CD4-positive, alpha-beta T cell treated with Interleukin-4 for 4 hours (primary cell): ENCODE results near the gene SPACA4.

Source experiments
- DNase-seq: peaks from one replicate; pipeline ENCODE4 v3.0.0-alpha.2; 2020

Gene SPACA4

GRCh38 chr19:48598996-48599700 lies 7.4 kb upstream of the SPACA4 start:
- DNase-seq: no peak

- no peak for DNase-seq
Measured at GRCh38 chr19:48600679-48601417, 5.7 kb upstream of the SPACA4 start.

DNA sequence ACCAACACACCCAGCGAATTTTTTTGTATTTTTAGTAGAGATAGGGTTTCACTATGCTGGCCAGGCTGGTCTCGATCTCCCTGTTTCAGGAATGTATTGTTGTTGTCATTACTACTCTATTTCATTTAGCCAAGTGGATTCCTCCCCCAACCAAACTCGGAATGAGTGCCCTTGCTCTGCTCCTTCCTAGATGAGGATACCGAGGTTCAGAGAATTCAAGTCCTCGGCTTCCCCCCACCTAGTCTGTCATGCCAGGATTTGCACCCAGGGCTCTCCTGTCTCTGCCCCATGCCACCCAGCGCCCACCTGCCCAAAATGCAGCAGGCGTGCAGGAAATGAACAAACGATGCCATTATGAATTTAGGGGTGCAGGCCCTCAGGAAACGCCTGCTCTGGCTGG lies 3.5 kb upstream of the SPACA4 start:
- DNase-seq: no peak

DNA sequence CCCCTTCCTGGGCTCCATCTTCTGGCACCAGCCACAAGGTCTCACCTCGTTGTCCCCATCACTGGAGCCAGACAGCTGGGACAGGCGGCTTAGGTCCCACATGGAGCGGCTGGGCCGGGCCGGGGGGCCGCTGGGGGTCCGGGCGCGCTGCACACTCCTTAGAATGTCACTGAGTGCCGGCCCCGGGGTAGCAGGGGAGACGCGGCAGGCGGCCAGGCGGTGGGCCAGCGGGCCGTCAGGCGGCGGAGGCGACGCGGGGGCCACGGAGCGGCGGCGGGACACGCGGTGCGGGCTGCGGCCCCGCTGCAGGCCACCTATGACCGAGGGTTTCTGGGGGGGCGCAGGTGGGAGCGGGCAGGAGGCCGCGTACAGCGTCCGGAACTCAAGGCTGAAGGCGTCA lies 3.1 kb upstream of the SPACA4 start:
- DNase-seq: no peak

DNA sequence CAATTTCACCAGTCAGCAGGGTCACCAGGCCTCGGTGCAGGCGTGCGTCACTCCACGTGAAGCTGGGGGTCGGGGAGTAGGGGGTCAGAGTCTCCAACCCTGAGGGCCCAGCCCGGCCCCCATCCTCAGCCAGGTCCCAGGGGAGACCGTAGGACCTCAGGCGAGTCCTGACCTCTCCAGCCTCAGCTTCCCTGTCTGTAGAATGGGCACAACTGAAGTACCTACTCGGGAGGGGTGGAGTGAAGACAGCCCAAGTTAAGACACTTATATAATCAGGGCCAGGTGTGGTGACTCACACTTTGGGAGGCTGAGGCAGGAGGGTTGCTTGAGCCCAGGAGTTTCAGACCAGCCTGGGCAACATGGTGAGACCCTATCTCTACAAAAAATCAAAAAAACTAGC lies 2.7 kb upstream of the SPACA4 start:
- no peak for DNase-seq

DNA sequence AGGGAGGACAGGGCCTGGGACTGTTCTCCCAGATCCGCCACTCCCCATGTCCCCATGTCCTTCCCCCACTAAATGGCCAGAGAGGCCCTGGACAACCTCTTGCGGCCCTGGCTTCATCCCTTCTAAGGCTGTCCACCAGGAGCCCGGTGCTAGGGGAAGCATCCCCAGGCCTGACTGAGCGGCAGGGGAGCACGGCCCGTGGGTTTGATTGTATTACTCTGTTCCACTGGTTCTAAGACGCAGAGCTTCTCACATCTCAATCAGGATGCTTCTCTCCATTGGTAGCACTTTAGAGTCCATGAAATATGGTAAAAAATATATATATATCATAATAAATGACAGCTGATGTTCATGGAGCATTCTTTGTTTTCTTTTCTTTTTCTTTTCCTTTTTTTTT lies 815 bp downstream of the SPACA4 start:
- no peak for DNase-seq

GRCh38 chr19:48608798-48609263 lies 2.3 kb downstream of the SPACA4 start:
- DNase-seq: peak; percentile 58

- DNase-seq: no peak
Measured at GRCh38 chr19:48609571-48610108, 3.1 kb downstream of the SPACA4 start.

- DNase-seq: no peak
Measured at GRCh38 chr19:48611872-48612271, 5.3 kb downstream of the SPACA4 start.

DNA sequence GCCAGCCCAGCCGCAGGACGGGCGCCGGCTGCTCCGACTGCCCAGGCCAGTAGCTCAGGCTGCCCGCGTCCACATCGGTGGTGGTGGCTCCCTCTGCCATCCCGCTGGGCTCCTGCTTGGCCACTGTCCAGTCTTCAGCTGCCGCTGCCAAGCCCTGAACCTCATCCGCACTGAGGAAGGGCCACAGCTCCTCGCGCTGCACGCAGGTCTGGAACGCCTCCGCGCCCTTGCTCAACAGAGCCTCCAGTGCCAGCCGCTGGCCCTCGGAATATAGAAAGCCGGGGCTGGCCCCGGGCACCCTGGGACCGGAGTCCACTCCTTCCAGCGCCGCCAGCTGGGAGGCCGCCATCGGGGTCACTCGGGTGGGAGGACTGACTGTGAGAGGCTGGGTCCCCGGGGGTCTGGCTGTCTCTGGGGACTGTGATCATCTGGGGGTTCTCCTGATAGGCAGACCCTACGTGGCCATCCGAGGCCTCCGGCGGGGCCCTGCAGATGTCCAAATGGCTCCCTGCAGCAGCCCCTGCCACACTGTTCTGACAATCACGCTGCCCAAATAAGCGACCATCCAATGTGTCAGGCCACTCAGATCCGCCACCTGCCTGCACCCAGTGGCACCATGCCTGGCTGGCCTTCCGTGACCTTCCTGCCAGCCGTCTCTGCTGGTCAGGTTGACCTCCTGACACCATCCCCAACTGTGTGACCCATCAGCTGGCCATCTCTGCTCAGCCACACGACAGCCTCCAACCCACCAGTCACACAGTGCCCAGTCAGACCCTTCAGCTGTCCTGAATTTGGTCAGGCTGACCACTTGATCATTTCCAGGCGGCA lies 6.7 kb downstream of the SPACA4 start:
- no peak for DNase-seq

DNA sequence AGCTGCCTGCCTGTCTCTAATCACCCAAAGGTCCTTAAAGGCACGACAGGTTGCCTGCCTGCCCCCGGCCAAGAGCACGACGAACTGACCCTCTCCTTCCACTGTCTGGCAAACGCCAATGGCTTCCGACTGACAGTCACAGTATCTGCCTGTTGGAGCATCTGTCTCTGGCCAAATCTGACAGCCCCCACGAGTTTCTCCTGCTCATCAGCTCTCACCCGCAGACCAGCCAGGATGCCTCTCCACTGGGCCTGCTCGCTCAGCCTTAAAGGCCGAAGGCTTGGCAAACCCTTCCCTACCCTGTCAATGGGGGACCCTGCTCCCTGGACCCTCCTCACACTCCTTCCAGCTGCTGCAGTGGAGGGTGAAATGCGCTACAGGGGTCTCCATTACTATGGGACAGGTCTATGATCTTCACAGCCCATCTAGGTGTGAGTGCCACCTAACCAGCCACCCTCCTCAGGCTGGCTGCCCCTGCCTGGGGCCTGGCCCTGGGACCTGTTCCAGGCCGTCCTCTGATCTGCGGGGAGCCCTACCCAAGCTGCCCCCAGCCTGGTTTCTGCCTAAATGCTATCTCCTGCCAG lies 7.4 kb downstream of the SPACA4 start:
- DNase-seq: no peak

DNA sequence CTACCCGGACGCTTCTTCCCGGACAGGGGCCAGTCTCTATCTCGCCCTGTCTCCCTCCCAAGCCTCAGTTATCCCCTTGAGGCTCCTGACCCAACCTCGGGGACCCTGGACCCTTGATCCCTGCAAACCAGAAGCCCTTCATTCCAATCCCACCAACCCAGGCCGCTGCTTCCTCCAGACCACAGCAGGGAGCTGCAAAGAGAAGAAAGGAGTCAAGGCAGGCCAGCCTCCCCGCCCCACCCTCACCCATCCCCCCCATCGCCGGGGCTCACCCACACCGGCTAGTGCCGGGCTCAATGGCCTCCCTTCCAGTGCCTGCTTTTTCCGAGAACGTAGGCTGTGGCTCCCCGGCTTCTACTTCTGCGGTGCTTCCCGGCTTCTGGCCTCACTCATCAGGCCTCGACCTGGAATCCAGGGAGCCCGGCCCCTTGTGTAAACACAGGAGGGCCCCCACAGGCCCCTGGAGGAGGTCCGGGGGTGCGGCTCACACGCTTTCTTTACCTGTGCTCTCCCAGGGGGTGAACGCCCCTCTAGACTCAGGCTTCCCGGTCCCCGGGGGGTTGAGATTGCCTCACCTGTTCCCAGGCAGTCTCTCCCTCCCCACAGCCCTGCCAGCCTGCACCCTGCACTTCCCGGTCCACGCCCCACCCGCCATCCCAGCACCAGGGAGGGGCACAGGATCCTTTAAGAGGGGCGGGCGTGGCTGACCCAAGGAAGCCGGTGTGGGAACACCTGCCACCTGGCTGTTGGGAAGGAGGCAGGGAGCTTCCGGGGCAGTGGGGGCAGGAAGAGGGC lies 8.1 kb downstream of the SPACA4 start, which contains the start of gene FAM83E:
Gene FAM83E, minus strand, starts transcription at position 641 of the 795 bp plus-strand sequence. CDS start 1,704 bp downstream, outside the sequence.
- DNase-seq: no peak

- no peak for DNase-seq
Measured at GRCh38 chr19:48615231-48616040, 8.9 kb downstream of the SPACA4 start.

- no peak for DNase-seq
Measured at GRCh38 chr19:48616041-48616436, 9.5 kb downstream of the SPACA4 start.

DNA sequence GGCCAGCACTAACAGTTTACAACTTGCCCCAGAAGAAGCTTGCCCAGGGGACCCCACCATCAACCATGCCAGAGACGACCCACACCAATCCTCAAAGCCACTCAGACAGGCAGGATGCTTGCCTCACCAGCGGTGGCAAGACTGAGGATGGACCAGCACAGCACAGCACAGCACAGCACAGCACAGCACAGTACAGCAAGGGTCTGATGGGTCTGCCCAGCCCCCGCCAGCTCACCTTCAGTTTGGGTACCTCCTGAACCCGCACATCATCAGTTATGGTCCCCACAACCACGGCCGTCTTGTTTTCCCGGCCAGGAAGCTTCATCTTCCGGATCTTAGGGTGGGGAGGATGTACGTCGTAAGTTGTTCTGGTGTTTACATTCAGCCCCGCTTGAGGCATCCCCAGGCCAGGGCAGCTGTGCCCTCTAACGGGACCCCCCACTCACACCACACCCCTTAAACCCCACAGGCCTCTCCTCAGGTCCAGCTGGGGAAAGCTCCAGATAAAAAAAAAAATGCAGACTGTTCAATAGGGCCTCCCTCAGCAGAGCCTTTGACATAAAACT lies 10.0 kb downstream of the SPACA4 start:
- DNase-seq: no peak

DNA sequence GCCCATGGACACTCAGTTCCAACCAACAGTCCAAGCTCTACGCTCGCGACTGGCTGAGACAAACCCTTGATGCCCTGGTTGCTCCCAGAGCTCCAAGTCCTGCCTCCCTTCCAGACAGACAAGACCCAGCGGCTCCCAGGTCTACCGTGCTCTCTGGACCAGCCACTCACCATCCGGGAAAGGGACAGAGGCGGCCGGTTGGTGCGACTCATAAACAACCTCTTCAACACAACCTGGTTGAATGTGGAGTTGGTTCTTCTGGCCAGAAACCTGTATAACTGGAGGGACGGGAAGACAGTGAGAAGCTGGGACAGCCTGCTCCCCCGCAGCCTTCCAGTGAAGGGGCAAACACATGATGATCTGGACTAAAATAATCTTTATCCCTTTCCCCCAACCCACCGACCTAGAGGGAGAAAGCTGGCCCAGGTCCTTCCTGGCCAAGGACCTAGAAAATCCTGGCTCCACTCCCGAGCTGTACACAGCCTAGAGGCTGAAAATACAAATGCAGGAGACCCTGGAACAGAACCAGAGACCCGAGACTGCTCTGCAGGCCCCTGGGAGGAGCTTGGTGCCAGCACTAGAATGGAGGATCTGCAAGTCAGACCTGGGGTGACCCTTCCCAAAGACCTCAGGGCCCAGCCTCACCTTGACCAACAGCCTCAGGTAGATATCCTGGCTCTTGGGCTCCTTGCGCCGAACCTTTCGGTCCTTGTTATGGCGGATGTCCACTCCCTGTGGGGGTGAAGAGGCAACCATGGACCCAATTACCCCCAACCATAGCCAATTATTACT lies 10.8 kb downstream of the SPACA4 start:
- DNase-seq: no peak

DNA sequence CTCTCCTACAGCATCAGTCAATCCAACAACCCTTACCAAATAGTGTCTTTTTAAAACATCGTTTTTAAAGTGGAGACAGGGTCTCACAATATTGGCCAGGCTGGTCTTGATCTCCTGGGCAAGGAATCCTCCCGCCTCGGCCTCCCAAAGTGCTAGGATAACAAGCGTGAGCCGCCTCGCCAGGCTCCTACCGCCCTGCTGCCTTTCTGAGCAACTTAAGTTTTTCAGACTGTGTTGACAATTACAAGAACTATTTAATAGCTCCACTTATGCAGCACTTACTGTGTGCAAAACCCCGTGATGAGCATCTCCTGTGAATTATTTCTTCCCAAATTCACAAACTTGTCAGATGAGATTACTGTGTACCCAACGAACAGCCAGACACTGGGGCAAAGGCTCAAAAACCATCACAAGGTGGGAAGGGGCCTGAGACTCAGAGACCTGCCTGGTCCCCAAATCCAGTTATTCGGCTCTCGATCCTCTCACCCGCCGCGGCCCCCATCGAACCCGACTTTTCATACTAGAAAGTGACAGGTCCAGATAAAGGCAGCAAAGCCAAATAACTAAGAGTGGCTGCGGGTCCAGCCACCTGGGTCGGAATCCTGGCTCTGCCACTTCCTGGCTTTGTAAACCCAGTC lies 11.9 kb downstream of the SPACA4 start:
- DNase-seq: no peak

GRCh38 chr19:48618916-48619691 lies 12.6 kb downstream of the SPACA4 start, which contains the start of the genes RPL18 and SPHK2:
RPL18 (minus strand) TSS chr19:48619178; CDS start chr19:48619143, 35 bp downstream.
SPHK2 (plus strand) TSS chr19:48619506; CDS start chr19:48620515, 1,009 bp downstream.
- DNase-seq: peak; percentile 99
